ENCODE measurements around the gene MAP7. TPM values are rescaled to one million over a fixed set of nuclear protein-coding genes. Genes with fewer than 3 reads are reported as not detected.

Gene MAP7
- total RNA-seq, 4 donors from 2014 or later = 4.6 to 9.7 (median 6.0) TPM

DNA sequence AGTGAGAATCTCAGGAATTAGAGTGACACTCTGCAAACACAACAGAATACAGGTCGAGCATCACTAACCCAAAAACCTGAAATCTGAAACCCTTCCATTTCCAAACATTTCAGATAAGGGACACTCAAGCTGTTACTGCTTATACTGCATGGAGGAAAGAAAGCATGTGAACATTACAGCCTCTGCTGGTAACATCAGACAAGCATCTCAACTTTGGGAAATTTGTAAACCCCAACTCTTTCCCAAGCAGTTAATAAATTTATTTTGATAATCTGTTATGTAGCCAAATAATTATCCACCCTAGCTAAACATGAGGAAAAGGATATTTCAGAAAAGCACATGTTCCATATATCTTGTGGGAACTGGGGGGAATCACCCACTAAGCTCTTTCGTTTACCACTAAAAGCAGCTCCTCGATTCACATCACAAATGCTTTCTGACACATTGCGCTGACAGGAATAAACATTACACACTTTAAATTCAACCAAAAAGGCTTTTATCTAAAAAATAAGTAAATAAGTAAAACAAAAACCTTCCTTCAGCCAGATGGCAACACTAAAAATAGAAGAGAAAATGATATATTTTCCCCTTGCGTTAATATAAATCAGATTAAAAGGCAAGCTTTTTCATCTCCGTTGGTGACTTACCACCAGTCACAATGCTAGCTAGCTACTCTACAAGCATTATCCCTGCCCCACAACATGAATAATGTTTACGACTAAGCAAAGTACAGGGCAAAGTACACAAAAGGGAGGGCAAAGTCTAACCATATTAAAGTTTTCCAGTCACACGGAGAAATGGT lies 120.8 kb downstream of the MAP7 start:
- TF ChIP-seq, protein P1, sequence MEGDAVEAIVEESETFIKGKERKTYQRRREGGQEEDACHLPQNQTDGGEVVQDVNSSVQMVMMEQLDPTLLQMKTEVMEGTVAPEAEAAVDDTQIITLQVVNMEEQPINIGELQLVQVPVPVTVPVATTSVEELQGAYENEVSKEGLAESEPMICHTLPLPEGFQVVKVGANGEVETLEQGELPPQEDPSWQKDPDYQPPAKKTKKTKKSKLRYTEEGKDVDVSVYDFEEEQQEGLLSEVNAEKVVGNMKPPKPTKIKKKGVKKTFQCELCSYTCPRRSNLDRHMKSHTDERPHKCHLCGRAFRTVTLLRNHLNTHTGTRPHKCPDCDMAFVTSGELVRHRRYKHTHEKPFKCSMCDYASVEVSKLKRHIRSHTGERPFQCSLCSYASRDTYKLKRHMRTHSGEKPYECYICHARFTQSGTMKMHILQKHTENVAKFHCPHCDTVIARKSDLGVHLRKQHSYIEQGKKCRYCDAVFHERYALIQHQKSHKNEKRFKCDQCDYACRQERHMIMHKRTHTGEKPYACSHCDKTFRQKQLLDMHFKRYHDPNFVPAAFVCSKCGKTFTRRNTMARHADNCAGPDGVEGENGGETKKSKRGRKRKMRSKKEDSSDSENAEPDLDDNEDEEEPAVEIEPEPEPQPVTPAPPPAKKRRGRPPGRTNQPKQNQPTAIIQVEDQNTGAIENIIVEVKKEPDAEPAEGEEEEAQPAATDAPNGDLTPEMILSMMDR (IDR thresholded peaks at IDR 0.05; ENCODE audit: low read depth) = no peak

- TF ChIP-seq, protein P1 (IDR thresholded peaks at IDR 0.05; ENCODE audit: low read depth) = no peak
Observed at GRCh38 chr6:136427378-136427717, 122.9 kb downstream of the MAP7 start.

DNA sequence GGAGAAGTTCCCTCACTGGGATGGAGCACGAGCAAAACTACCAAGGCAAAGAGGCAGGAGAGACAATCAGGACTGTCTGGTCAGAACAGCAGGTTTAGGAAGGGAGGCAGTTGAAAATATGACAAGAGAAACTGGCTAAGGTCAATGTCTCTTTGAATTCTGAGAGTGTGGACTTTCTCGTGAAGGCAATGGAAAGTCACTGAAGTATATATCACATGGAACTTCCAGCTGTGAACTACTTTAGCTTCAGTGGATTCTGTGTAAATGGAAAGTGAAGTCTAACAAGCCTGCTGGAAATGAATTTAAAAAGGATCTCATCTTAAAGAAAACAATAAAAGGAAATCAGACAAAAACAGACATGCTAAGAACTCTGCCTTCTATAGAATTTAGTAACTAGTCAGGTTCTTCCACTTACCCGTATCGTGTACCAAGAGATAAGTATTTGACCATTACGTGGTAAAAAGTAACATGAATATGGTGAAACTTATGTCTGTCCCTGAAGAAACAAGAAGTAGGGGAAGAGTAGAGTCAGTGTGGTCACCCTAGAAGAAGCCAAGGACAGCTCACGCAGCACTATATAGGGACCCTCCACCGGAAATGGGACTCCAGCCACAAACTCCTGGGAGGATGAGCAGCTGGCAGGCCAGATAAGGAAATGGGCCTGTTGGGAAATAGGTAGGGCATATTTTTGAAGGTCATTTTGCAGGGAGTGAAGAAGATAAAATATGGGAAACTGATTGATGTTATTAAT lies 123.4 kb downstream of the MAP7 start:
- TF ChIP-seq, protein P1 (IDR thresholded peaks at IDR 0.05; ENCODE audit: low read depth) = no peak

DNA sequence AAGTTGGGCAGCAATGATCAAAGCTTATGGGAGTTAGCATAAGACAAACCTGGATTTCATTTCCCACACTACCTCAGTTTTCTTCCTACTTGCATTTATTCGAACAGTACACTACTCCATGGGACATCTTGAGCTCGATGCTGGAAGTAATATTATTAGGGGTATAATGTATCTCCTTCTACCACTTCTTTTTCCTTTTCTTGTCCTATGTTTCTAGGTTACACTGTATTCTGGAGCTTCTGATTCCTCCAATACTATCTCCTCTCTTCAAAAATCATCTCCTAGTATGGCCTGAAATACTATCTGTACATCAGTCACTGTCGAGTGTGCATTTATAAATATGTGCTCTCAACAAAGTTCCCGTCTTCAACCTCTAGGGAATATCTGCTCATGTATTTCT lies 124.4 kb downstream of the MAP7 start:
- TF ChIP-seq, protein P1 (IDR thresholded peaks at IDR 0.05; ENCODE audit: low read depth) = no peak

- TF ChIP-seq, protein P1 (IDR thresholded peaks at IDR 0.05; ENCODE audit: low read depth) = no peak
Observed at GRCh38 chr6:136424901-136425300, 125.3 kb downstream of the MAP7 start.

DNA sequence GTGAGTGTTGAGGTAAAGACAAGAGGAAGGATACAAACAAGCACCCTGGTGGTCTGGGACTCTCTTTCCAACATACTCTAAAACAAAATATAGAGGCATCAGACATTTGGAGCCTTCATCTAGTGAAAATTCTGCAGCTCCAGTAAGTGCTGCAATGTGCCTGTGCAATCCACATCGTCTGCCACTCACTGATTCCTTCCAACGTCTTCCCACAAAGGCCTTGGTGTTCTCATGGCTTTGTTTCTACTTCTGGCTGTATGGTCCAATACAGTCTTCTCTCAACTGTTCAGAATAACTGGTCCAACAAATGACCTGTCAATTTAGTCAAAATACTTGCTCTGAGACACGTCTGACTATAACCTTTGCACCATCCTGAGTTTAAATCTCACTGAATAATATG lies 125.8 kb downstream of the MAP7 start:
- TF ChIP-seq, protein P1 (IDR thresholded peaks at IDR 0.05; ENCODE audit: low read depth) = no peak

DNA sequence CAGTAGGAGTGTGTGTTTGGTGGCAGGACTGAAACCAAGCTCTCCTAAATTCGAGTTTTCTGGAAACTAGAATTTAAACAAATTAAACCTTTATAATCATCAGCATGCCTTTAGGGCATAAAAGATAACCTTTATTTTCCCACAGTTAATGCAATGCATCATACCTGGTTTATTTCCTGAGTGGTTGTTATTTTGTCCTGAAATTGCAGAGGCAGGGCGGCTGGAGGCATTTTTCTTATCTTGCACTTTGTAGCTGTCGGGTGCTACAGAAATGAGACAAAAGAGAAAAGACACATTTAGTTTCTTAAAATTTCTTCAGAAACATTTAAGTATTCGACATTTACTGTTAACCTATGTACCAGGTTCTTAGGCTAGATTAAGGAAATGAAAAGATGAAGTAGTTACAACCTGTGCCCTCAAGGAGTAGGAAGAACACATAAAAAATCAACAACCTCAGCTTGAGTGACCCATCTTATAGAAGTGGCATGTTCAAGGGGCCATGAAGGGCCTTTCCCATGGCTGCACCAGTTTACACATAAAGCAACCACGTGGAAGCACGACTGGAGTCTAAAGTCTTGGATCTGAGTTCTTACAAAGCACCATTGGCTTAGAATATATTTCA lies 128.6 kb downstream of the MAP7 start:
- TF ChIP-seq, protein P1 (IDR thresholded peaks at IDR 0.05; ENCODE audit: low read depth) = no peak

Measured in subcutaneous adipose tissue (tissue), 4 donors.